Liver (tissue), 3 donors: Measurements from ENCODE around the gene NEK7.
"Not testable (repeated sequence)": the region's sequence is repeated elsewhere in the genome, so short reads cannot be mapped to it uniquely, and the experiment has no call there.

Source experiments
- GABPA ChIP-seq, 2 donors: IDR thresholded peaks in 1 of 2; conservative IDR thresholded peaks in 1 of 2; 2 replicates each; pipeline ENCODE4 v1.6.1; 2016; ENCODE audit warnings: antibody characterized with exemption in 2 of 2, mild to moderate bottlenecking in 1 of 2, moderate library complexity in 1 of 2
- RXRA ChIP-seq, 2 donors: IDR thresholded peaks; 2 replicates each; pipeline ENCODE4 v1.6.1; 2017 to 2018; ENCODE audit warnings: antibody characterized with exemption in 2 of 2, mild to moderate bottlenecking in 1 of 2
- SP1 ChIP-seq: IDR thresholded peaks from 2 replicates; pipeline ENCODE4 v1.6.1; 2018; ENCODE audit warnings: antibody characterized with exemption, mild to moderate bottlenecking
- TF ChIP-seq, protein P1 (sequence below): fragments of 150-350 bp; IDR thresholded peaks from 2 replicates; pipeline ENCODE4 v1.5.1; 2017; ENCODE audit warnings: improper control_type of control experiment, low read depth, low read length; ENCODE audit not compliant: missing input control
- TF ChIP-seq, protein P2 (sequence below): IDR thresholded peaks from 2 replicates; pipeline ENCODE4 v1.6.1; 2016; ENCODE audit warnings: antibody characterized with exemption, mild to moderate bottlenecking
- donor health status: healthy.
- donor health status: healthy.

DNA sequence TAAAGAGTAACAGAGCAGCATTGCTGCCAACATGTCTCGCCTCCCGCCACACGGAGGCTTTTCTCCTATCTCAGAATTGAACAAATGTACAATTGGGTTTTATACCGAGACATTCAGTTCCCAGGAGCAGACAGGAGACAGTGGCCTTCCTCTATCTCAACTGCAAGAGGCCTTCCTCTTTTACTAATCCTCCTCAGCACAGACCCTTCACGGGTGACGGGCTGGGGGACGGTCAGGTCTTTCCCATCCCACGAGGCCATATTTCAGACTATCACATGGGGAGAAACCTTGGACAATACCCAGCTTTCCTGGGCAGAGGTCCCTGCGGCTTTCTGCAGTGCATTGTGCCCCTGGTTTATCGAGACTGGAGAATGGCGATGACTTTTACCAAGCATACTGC is 26.7 kb upstream of the NEK7 start:
- TF ChIP-seq, protein P1, sequence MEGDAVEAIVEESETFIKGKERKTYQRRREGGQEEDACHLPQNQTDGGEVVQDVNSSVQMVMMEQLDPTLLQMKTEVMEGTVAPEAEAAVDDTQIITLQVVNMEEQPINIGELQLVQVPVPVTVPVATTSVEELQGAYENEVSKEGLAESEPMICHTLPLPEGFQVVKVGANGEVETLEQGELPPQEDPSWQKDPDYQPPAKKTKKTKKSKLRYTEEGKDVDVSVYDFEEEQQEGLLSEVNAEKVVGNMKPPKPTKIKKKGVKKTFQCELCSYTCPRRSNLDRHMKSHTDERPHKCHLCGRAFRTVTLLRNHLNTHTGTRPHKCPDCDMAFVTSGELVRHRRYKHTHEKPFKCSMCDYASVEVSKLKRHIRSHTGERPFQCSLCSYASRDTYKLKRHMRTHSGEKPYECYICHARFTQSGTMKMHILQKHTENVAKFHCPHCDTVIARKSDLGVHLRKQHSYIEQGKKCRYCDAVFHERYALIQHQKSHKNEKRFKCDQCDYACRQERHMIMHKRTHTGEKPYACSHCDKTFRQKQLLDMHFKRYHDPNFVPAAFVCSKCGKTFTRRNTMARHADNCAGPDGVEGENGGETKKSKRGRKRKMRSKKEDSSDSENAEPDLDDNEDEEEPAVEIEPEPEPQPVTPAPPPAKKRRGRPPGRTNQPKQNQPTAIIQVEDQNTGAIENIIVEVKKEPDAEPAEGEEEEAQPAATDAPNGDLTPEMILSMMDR: not testable (repeated sequence)
- TF ChIP-seq SP1; GABPA (IDR thresholded peaks at IDR 0.05 in 1 of 2, conservative IDR thresholded peaks at IDR 0.05 in 1 of 2); RXRA (IDR thresholded peaks at IDR 0.05): not testable (repeated sequence)
- TF ChIP-seq, protein P2, sequence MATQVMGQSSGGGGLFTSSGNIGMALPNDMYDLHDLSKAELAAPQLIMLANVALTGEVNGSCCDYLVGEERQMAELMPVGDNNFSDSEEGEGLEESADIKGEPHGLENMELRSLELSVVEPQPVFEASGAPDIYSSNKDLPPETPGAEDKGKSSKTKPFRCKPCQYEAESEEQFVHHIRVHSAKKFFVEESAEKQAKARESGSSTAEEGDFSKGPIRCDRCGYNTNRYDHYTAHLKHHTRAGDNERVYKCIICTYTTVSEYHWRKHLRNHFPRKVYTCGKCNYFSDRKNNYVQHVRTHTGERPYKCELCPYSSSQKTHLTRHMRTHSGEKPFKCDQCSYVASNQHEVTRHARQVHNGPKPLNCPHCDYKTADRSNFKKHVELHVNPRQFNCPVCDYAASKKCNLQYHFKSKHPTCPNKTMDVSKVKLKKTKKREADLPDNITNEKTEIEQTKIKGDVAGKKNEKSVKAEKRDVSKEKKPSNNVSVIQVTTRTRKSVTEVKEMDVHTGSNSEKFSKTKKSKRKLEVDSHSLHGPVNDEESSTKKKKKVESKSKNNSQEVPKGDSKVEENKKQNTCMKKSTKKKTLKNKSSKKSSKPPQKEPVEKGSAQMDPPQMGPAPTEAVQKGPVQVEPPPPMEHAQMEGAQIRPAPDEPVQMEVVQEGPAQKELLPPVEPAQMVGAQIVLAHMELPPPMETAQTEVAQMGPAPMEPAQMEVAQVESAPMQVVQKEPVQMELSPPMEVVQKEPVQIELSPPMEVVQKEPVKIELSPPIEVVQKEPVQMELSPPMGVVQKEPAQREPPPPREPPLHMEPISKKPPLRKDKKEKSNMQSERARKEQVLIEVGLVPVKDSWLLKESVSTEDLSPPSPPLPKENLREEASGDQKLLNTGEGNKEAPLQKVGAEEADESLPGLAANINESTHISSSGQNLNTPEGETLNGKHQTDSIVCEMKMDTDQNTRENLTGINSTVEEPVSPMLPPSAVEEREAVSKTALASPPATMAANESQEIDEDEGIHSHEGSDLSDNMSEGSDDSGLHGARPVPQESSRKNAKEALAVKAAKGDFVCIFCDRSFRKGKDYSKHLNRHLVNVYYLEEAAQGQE: not testable (repeated sequence)
